ENCODE results near the gene UEVLD. TPM values are rescaled to one million over a fixed set of nuclear protein-coding genes. Genes with fewer than 3 reads are reported as not detected.

The UEVLD gene
- total RNA-seq, 1 donor from 2014 or later, result 17.4 TPM

DNA sequence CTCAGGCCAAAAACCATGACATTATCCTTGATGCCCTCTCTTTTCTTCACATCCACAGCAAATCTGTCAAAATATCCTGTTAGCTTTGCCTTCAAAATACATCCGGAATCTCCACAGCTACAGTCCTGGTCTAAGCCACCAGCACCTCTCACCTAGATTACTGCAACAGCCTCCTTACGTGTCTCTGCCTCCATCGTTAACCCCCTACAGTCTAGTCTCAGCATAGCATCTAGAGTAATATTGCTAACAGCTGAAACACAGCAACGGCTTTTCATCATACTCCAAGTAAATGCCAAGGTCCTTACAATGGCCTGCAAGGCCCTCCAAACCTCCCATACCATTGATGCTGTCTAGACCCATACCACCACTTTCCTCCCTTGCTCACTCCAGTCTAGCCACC is 66.1 kb downstream of the UEVLD start:
- intact Hi-C loops (cut with micrococcal nuclease), result loop anchor here (10.0 kb wide), 1 partner anchor 278 kb away; the partner anchor contains the start of gene SAA2

DNA sequence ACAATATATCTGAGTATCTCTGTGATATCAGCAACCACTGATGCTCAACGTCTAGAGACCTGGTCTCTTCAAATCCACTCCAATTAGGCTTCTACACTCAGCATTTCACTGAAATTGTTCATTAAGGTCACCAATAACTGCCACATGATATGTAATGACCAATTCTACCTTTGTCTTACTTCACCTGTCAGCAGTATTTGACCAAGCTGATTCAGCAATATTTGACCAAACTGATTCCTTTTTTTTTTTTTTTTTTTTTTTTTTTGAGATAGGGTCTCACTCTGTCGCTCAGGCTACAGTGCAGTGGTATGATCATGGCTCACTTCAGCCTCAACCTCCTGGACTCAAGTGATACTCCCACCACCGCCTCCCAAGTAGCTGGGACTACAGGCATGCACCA is 67.4 kb downstream of the UEVLD start:
- intact Hi-C loops (cut with micrococcal nuclease), result loop anchor here (10.0 kb wide), 1 partner anchor 276 kb away; the partner anchor contains the start of gene SAA2

DNA sequence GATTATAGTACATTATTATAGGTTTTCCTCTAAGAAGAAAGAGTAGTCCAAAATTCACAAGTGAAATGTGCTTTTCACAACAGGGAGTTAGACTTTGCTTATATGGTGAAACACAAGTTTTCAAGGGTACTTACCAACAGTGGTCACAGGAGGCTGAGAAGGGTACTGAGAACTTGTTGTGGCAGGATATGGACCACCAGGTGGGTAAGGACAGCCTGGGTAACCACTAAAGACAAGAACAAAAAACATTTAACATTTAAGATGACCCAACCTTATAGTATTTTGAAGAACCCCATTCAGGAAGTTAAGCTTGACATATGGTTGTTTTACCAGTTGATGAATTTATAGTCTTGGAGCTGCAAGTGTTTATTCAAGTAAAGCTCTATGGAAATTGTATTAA is 86.2 kb downstream of the UEVLD start:
- intact Hi-C loops (cut with micrococcal nuclease), result no loop called here

DNA sequence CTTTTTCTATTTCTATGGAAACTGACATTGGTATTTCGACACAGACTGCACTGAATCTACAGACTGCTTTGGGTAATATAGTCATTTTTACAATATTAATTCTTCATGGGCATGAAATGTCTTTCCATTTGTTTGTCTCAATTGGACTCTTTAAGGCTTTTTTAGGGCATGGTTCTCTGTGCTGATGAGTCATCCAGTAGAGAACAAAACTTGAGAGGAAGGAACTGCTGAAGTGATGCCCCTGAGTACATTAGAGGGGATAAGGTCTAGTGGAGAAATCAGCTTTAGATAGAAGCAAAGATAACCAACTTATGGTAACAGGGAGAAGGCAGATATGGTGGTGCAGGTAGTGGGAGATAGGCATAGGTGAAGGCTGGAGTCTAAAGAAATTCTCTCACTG is 86.9 kb downstream of the UEVLD start:
- intact Hi-C loops (cut with micrococcal nuclease), result no loop called here

DNA sequence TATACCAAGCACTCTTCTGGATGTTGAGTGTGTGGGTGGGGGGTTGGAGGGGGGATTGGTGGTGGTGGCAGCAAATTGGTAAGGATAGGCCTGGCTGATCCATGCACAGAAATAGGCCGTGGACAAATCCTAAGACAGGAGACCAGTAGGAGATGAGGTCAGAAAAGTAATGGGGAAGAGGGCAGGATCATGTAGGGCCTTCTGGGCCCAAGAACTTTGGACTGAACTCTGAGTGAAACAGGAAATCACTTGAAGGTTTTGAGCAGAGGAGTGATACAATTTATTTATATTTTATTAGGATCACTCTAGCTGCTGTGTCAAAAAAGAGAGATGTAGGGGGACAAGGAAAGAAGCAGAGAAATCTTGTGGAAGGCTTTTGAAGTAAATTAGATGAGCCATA is 90.5 kb downstream of the UEVLD start:
- intact Hi-C loops (cut with micrococcal nuclease), result no loop called here

DNA sequence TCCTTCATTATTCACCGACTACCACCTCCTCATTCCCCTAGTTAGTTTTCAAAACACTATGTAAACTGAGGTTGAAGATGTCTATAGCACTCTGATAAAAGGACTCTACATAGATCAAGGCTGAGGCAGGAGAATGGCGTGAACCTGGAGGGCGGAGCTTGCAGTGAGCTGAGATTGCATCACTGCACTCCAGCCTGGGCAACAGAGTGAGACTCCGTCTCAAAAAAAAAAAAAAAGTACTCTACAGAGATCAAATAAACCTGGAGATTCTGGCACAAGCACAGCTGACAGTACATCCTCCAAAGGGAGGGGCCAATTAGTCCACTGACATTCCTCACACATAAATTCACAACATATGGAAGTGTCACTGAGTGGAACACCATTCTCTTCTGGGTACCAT is 92.8 kb downstream of the UEVLD start:
- intact Hi-C loops (cut with micrococcal nuclease), result no loop called here

DNA sequence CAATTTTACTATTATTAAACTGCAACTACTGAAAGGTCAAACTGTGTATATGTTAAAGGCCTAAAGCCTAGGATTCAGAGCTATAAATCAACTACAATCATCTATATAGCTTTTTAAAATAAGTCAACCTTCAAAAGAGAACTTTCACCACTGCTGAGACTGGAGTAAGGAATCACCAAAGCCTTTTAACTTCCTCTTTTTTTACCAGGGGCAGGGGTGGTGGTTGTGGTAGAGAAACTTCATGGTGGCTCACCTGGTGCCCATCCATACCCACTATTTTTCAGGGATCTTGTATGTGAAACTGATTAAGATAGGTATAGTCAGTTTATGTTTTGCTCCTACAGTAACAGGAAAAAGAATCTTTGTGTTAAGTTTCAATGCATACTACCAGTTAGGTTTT is 93.3 kb downstream of the UEVLD start:
- intact Hi-C loops (cut with micrococcal nuclease), result no loop called here

DNA sequence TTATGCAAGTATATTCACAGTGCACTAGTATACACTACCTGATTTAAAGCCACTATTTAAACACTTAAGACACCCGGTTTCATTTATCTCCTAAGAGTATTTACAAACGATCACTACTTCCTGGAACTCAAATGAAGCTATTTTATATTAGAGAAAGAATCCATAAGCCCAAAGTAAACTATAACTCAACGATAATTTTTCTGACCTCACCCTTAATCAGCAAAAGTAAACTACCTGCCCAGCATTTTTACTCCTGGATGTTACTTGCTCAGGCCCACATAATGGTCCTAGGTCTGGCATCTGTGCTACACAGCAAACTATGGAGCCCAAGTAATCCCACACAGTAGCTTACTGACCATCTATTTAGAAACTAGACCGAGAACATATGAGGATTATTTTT is 95.2 kb downstream of the UEVLD start:
- intact Hi-C loops (cut with micrococcal nuclease), result no loop called here

DNA sequence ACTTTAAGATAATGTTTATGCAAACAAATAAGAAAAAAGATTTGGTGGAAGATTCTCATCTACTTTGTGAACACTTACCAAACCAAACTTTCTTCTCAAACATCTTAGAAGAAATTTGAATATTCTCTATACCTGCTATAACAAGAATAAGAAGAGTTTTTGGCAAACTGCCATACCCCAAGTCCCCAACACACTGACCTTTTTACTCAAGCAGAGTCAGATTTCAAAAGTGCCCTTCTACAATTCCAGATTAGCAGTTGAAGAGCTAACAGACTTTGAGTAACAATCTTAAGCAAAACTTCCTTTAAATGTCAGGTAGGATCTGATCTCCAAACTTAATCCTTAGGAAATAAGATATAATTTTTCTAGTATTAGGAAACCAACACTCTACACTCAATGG is 95.6 kb downstream of the UEVLD start:
- intact Hi-C loops (cut with micrococcal nuclease), result no loop called here

DNA sequence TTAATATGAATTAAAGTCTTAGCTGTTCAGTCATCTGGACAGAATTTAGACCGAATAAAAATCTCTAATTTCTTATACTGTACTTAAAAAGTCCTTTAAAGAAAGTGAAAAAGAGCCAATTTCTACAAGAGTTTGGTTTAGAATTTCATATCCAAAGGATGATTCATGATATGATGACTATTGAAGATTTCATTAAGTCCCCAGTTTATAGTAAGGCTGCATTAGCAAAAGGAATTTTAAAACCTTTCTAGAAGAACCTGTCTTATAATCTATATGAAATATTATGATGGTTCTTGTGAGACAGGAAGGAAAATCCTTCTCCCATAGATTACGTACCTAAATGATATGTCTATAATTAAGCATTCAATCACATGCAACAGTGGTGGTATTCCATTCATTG is 96.6 kb downstream of the UEVLD start:
- intact Hi-C loops (cut with micrococcal nuclease), result no loop called here

DNA sequence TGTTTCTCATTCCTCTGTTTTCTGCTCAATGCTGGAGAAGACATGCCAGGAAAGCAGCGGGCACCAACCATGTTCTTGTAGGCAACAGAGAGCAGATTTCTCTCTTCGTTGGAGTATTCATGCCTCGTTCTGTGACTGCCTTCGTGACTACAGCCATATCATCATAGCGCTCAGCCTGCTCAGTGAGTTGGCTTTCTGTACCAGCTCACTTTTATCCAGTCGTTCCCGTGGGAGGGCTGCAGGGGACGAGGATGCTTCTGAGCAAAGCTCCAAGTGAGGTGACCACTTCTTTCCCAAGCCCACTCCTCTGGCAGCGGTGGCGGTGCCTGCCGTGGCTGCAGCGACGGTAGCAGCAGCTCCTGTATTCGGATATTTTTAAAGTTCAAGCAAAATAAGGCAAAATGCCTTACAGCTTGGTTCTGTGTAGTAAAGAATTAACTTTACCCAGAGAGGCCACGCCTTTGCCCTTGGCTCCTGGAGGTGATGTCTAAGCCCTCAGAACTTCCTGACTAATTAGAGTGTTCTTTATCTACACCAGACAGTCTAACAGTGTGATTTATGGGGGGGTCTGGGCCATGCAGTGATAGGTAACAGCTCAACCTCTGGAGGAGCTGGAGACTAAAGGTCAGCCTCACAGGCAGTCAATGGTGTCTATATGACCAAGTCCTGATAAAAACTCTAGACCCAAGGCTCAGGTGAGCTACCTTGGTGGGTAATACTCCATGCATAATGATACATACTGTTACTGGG is 97.6 kb downstream of the UEVLD start:
- intact Hi-C loops (cut with micrococcal nuclease), result no loop called here

DNA sequence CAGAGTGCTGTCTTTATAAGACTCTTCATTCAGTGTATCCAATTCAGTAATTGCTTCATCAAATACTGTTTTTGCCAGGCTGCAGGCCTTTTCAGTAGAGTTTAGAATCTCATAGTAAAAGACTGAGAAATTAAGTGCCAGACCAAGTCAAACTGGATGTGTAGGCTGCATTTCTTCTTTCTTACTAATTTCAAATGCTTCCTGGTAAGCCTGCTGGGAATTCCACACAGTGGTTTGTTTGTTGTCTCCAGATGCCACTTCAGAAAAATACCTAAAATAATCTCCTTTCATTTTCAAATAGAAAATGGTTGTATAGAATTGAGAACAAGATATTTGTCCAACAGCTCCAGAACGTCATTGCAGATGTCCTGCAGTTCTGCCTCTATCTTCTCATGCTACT is 98.2 kb downstream of the UEVLD start:
- intact Hi-C loops (cut with micrococcal nuclease), result no loop called here

DNA sequence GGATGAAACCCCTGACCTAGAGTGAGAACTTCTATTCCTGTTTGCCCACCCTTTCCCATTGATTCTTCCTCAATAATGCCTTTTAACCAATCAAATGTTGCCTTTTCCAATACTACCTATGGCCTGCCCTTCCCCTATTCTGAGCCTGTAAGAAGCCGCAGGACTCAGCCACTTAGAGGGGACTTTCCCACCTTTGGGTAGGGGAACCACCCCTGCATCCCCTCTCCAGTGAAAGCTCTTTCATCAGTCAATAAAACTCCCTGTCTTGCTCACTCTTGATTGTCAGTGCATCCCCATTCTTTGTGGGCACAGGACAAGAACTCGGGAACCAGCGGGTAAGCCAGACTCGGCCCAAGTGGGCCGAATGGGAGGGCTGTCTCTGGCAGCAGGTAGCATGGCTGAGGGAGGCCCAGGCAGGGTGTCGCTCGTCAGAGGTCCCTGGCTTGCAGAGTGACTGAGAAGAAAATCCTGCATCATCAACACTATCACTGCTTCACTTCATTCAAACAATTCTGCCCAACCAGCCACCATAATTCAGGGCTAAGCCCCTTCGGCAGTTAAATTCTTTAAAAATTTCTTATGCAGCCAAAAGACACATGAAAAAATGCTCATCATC is 102.5 kb downstream of the UEVLD start:
- intact Hi-C loops (cut with micrococcal nuclease), result no loop called here

Other genes starting within 250 kb of the UEVLD start
- gene LDHA, start 194.2 kb downstream of the UEVLD start, total RNA-seq, result 1,201 and 1,212 TPM in 2 replicates
- not detected in 2 replicates for gene LDHC, start 176.4 kb downstream of the UEVLD start, total RNA-seq
- gene LDHAL6A, start 132.9 kb downstream of the UEVLD start, total RNA-seq, result 0.11 TPM in 1 of 2 replicates, not detected in the other
- gene TSG101, start 61.8 kb downstream of the UEVLD start, total RNA-seq, result 42.9 and 46.6 TPM in 2 replicates
- gene MISFA, start 11.1 kb upstream of the UEVLD start, total RNA-seq, result 2.2 and 2.6 TPM in 2 replicates
- gene SPTY2D1, start 45.6 kb upstream of the UEVLD start, total RNA-seq, result 23.3 and 25.3 TPM in 2 replicates
- 0.52 and 1.1 TPM in 2 replicates for gene TMEM86A, start 110.0 kb upstream of the UEVLD start, total RNA-seq
- 0.05 and 0.48 TPM in 2 replicates for gene IGSF22, start 137.5 kb upstream of the UEVLD start, total RNA-seq
- not detected in 2 replicates for gene PTPN5, start 203.1 kb upstream of the UEVLD start, total RNA-seq